Measurements from ENCODE around the gene GIMAP1. TPM values are rescaled to one million over a fixed set of nuclear protein-coding genes. Genes with fewer than 3 reads are reported as not detected.

The GIMAP1 gene
- total RNA-seq, 1 experiment from 2014 or later, result not detected

DNA sequence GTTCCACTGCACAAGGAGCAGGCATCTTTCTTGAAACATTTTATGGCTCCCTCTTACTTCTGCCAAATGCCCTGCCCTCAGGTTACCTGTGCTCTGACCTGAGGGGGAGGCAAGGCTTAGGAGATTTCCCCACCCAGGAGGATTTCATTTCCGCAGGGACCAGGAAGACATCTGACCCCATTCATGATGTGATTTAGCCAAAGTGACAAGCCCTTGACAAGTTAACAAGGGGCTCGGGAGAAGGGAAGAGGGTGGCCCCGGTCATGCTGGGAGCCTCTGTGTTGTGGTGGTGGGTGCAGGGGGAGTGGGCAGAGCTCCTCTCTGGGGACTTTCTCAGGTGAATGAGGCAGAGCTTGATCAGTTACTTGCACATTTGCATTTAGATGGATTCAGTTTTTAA is 39.8 kb downstream of the GIMAP1 start:
- Histone ChIP-seq H2AFZ (ENCODE audit: low read length) (no peak overlapping the region), H3K4me3 (ENCODE audit: low read length) (no peak overlapping the region), H3K4me2 (ENCODE audit: low read depth, low read length, poor library complexity, severe bottlenecking) (no peak overlapping the region), H3K4me1 (ENCODE audit: low read length) (no peaks in the 10 kb centered on the region), H3K79me2 (ENCODE audit: low read length) (no peaks in the 10 kb centered on the region), H3K9me3 (ENCODE audit: low read length) (no peaks in the 10 kb centered on the region), H3K36me3 (ENCODE audit: insufficient read depth, low read length) (no peaks in the 10 kb centered on the region), H4K20me1 (ENCODE audit: insufficient read depth, low read depth, low read length) (no peaks in the 10 kb centered on the region), H3K27me3 (ENCODE audit: low read length) (no peaks in the 10 kb centered on the region), H3K27ac (ENCODE audit: low read length) (no peak overlapping the region), H3K9ac (ENCODE audit: low read length) (no peak overlapping the region), H3K9me2 (replicated peaks; ENCODE audit: insufficient read depth, low read length) (no peaks in the 10 kb centered on the region)
- no peak for DNase-seq

DNA sequence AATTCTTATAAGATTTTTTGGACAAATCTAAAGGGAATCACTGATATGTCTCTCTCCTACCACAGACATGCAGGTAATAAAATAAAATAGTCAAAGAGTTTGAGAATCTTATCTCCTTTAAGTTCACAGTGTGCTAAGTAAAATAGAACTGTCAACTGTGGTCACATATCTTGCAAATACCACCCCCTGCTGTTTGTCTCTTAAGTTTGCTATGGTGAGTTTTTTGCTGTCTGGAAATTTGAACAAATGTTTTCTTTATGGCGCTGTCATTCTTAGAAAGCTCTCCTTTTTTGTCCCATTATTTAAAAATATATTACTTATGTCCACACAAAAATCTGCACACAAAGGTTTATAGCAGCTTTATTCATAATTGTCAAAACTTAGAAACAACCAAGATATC is 40.4 kb downstream of the GIMAP1 start:
- DNase-seq, result peak; percentile 52
- Histone ChIP-seq H3K9me2 (replicated peaks; ENCODE audit: insufficient read depth, low read length) (no peaks in the 10 kb centered on the region), H3K4me1 (ENCODE audit: low read length) (no peaks in the 10 kb centered on the region), H3K79me2 (ENCODE audit: low read length) (no peaks in the 10 kb centered on the region), H3K4me3 (ENCODE audit: low read length) (no peak overlapping the region), H3K9me3 (ENCODE audit: low read length) (no peaks in the 10 kb centered on the region), H3K4me2 (ENCODE audit: low read depth, low read length, poor library complexity, severe bottlenecking) (no peak overlapping the region), H3K36me3 (ENCODE audit: insufficient read depth, low read length) (no peaks in the 10 kb centered on the region), H2AFZ (ENCODE audit: low read length) (no peak overlapping the region), H3K9ac (ENCODE audit: low read length) (no peak overlapping the region), H3K27ac (ENCODE audit: low read length) (no peak overlapping the region), H3K27me3 (ENCODE audit: low read length) (no peaks in the 10 kb centered on the region), H4K20me1 (ENCODE audit: insufficient read depth, low read depth, low read length) (no peaks in the 10 kb centered on the region)

DNA sequence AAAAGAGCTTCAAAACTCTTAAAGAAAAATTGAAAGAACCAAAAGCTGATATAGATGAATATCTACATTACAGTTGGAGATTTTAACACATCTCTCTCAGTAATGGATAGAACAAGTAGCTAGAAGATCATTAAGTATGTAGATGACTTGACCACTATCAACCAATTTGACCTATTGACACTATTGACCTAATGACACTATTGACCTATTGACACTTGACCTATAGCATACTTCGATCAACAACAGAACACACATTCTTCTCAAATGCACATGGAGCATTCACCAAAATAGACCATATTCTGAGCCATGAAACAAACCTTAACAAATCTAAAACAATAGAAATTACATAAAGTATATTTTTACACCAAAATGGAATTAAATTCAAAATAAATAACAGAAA is 43.1 kb downstream of the GIMAP1 start:
- no peak overlapping the region for H3K27ac ChIP-seq (ENCODE audit: low read length)
- H3K4me1 ChIP-seq (ENCODE audit: low read length), result no peaks in the 10 kb centered on the region

DNA sequence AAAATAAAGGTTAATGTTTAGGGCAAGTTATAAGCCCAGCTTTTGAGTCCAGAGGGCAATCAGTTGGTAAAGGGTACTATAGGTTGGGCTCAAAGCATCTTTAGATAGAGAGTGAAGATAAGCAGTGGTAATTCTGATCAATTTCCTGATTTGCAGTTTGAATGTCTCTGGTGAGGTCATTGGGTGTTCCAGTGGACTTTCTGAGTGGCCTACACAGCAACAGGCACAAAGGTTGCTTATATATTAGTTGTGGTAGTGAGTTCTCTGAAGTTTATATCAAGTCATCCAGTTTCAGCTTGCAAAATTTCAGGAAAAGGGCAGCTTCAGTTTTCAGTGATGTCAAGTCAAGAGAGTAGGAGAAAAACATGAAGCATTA is 49.9 kb downstream of the GIMAP1 start:
- Histone ChIP-seq H3K36me3 (ENCODE audit: insufficient read depth, low read length) (no peaks in the 10 kb centered on the region), H3K79me2 (ENCODE audit: low read length) (no peaks in the 10 kb centered on the region), H3K27me3 (ENCODE audit: low read length) (no peaks in the 10 kb centered on the region), H3K27ac (ENCODE audit: low read length) (no peak overlapping the region), H3K4me3 (ENCODE audit: low read length) (no peak overlapping the region), H3K9me2 (replicated peaks; ENCODE audit: insufficient read depth, low read length) (no peaks in the 10 kb centered on the region), H3K9ac (ENCODE audit: low read length) (no peak overlapping the region), H3K4me2 (ENCODE audit: low read depth, low read length, poor library complexity, severe bottlenecking) (no peak overlapping the region), H3K9me3 (ENCODE audit: low read length) (no peaks in the 10 kb centered on the region), H3K4me1 (ENCODE audit: low read length) (no peaks in the 10 kb centered on the region), H4K20me1 (ENCODE audit: insufficient read depth, low read depth, low read length) (no peaks in the 10 kb centered on the region), H2AFZ (ENCODE audit: low read length) (no peak overlapping the region)
- no peak for DNase-seq

More for the DNA sequence above, 43.1 kb downstream of the GIMAP1 start:
- H3K27me3 ChIP-seq (ENCODE audit: low read length), result no peaks in the 10 kb centered on the region
- no peak for DNase-seq
- H4K20me1 ChIP-seq (ENCODE audit: insufficient read depth, low read depth, low read length), result no peaks in the 10 kb centered on the region
- H3K36me3 ChIP-seq (ENCODE audit: insufficient read depth, low read length), result no peaks in the 10 kb centered on the region
- no peaks in the 10 kb centered on the region for H3K9me3 ChIP-seq (ENCODE audit: low read length)
- H3K4me2 ChIP-seq (ENCODE audit: low read depth, low read length, poor library complexity, severe bottlenecking), result no peak overlapping the region
- no peak overlapping the region for H2AFZ ChIP-seq (ENCODE audit: low read length)
- no peaks in the 10 kb centered on the region for H3K79me2 ChIP-seq (ENCODE audit: low read length)
- no peak overlapping the region for H3K9ac ChIP-seq (ENCODE audit: low read length)
- H3K9me2 ChIP-seq (replicated peaks; ENCODE audit: insufficient read depth, low read length), result no peaks in the 10 kb centered on the region
- H3K4me3 ChIP-seq (ENCODE audit: low read length), result no peak overlapping the region

- H3K4me3 ChIP-seq (ENCODE audit: low read length), result no peak overlapping the region
- no peak overlapping the region for H3K9ac ChIP-seq (ENCODE audit: low read length)
- no peak overlapping the region for H3K4me2 ChIP-seq (ENCODE audit: low read depth, low read length, poor library complexity, severe bottlenecking)
- H2AFZ ChIP-seq (ENCODE audit: low read length), result no peak overlapping the region
- H3K27me3 ChIP-seq (ENCODE audit: low read length), result no peaks in the 10 kb centered on the region
- no peaks in the 10 kb centered on the region for H3K9me2 ChIP-seq (replicated peaks; ENCODE audit: insufficient read depth, low read length)
- no peaks in the 10 kb centered on the region for H3K9me3 ChIP-seq (ENCODE audit: low read length)
- no peak overlapping the region for H3K27ac ChIP-seq (ENCODE audit: low read length)
- no peaks in the 10 kb centered on the region for H3K79me2 ChIP-seq (ENCODE audit: low read length)
- H3K36me3 ChIP-seq (ENCODE audit: insufficient read depth, low read length), result no peaks in the 10 kb centered on the region
- H4K20me1 ChIP-seq (ENCODE audit: insufficient read depth, low read depth, low read length), result no peaks in the 10 kb centered on the region
- no peak for DNase-seq
- no peaks in the 10 kb centered on the region for H3K4me1 ChIP-seq (ENCODE audit: low read length)
These were observed 53.4 kb downstream of the GIMAP1 start for GRCh38 chr7:150769768-150770167.

Other genes with a start within 250 kb of the GIMAP1 start
- not detected in 2 replicates for gene GIMAP7, start 201.7 kb upstream of the GIMAP1 start, total RNA-seq (2014; rRNA removed; shearing (Covaris generic); ENCODE audit: low replicate concordance)
- not detected in 2 replicates for gene GIMAP4, start 149.2 kb upstream of the GIMAP1 start, total RNA-seq (2014; rRNA removed; shearing (Covaris generic); ENCODE audit: low replicate concordance)
- not detected in 2 replicates for gene GIMAP6, start 84.2 kb upstream of the GIMAP1 start, total RNA-seq (2014; rRNA removed; shearing (Covaris generic); ENCODE audit: low replicate concordance)
- 1.0 and 1.3 TPM in 2 replicates for gene GIMAP2, start 30.9 kb upstream of the GIMAP1 start, total RNA-seq (2014; rRNA removed; shearing (Covaris generic); ENCODE audit: low replicate concordance)
- not detected in 2 replicates for gene GIMAP5, start 20.8 kb downstream of the GIMAP1 start, total RNA-seq (2014; rRNA removed; shearing (Covaris generic); ENCODE audit: low replicate concordance)
- not detected in 2 replicates for gene TMEM176B, start 83.8 kb downstream of the GIMAP1 start, total RNA-seq (2014; rRNA removed; shearing (Covaris generic); ENCODE audit: low replicate concordance)
- not detected in 2 replicates for gene TMEM176A, start 84.2 kb downstream of the GIMAP1 start, total RNA-seq (2014; rRNA removed; shearing (Covaris generic); ENCODE audit: low replicate concordance)
- not detected in 2 replicates for gene AOC1, start 135.9 kb downstream of the GIMAP1 start, total RNA-seq (2014; rRNA removed; shearing (Covaris generic); ENCODE audit: low replicate concordance)

All from Karpas-422 (cell line).